Liver (tissue), 9 donors: ENCODE measurements around the gene PYM1. TPM values are rescaled to one million over a fixed set of nuclear protein-coding genes. Genes with fewer than 3 reads are reported as not detected.
A peak's percentile ranks its signal among the peaks of the same experiment; 100 is the strongest.

Experiments
- DNase-seq: peaks from one replicate; pipeline ENCODE4 v3.0.0-alpha.2; 2017; ENCODE audit warnings: low spot score
- H3K27ac ChIP-seq, 2 donors: one replicate each; pipeline ENCODE4 v1.7.0; 2013; ENCODE audit warnings: inconsistent platforms in 2 of 2, low read length in 2 of 2, control low read depth in 1 of 2, low read depth in 1 of 2, mild to moderate bottlenecking in 1 of 2
- H3K27me3 ChIP-seq, 4 donors: one replicate each; pipeline versions ENCODE4 v1.6.1 to v1.7.0; 2013; ENCODE audit warnings: low read length in 3 of 4, inconsistent platforms in 1 of 4, mild to moderate bottlenecking in 1 of 4, moderate library complexity in 1 of 4; ENCODE audit not compliant: control insufficient read depth in 4 of 4, insufficient read depth in 4 of 4
- H3K36me3 ChIP-seq, 4 donors: one replicate each; pipeline versions ENCODE4 v1.6.1 to v1.7.0; 2013; ENCODE audit warnings: low read length in 3 of 4, mild to moderate bottlenecking in 3 of 4, low read depth in 1 of 4, moderate library complexity in 1 of 4; ENCODE audit not compliant: control insufficient read depth in 4 of 4, insufficient read depth in 3 of 4
- H3K4me1 ChIP-seq, 4 donors: one replicate each; pipeline versions ENCODE4 v1.6.1 to v1.7.0; 2013; ENCODE audit warnings: low read length in 3 of 4, mild to moderate bottlenecking in 3 of 4, moderate library complexity in 1 of 4; ENCODE audit not compliant: control insufficient read depth in 4 of 4, insufficient read depth in 4 of 4
- H3K4me3 ChIP-seq, 3 donors: one replicate each; pipeline versions ENCODE4 v1.6.1 to v1.7.0; 2013; ENCODE audit warnings: low read length in 3 of 3, control low read depth in 1 of 3, low read depth in 1 of 3, mild to moderate bottlenecking in 1 of 3
- H3K9ac ChIP-seq, 2 donors: one replicate each; pipeline ENCODE4 v1.7.0; 2013; ENCODE audit warnings: low read length in 2 of 2, mild to moderate bottlenecking in 2 of 2, moderate library complexity in 2 of 2, control low read depth in 1 of 2, low read depth in 1 of 2
- H3K9me3 ChIP-seq, 4 donors: one replicate each; pipeline versions ENCODE4 v1.6.1 to v1.7.0; 2013; ENCODE audit warnings: low read length in 3 of 4; ENCODE audit not compliant: control insufficient read depth in 4 of 4
- EGR1 ChIP-seq, 2 donors: IDR thresholded peaks; 2 replicates each; pipeline ENCODE4 v1.6.1; 2016 to 2018; ENCODE audit warnings: antibody characterized with exemption in 2 of 2, low read depth in 2 of 2
- FOXA1 ChIP-seq: IDR thresholded peaks from 2 replicates; pipeline ENCODE4 v1.6.1; 2016; ENCODE audit warnings: antibody characterized with exemption
- FOXA2 ChIP-seq: IDR thresholded peaks from 2 replicates; pipeline ENCODE4 v1.6.1; 2016; ENCODE audit warnings: antibody characterized with exemption
- GABPA ChIP-seq, 2 donors: IDR thresholded peaks in 1 of 2; conservative IDR thresholded peaks in 1 of 2; 2 replicates each; pipeline ENCODE4 v1.6.1; 2016; ENCODE audit warnings: antibody characterized with exemption in 2 of 2, mild to moderate bottlenecking in 1 of 2, moderate library complexity in 1 of 2
- HNF4A ChIP-seq, 2 donors: conservative IDR thresholded peaks; 2 replicates each; pipeline ENCODE4 v1.6.1; 2016; ENCODE audit warnings: antibody characterized with exemption in 2 of 2, mild to moderate bottlenecking in 2 of 2
- HNF4G ChIP-seq: IDR thresholded peaks from 2 replicates; pipeline ENCODE4 v1.6.1; 2016; ENCODE audit warnings: antibody characterized with exemption
- JUND ChIP-seq, 2 donors: IDR thresholded peaks; 2 replicates each; pipeline ENCODE4 v1.6.1; 2016; ENCODE audit warnings: antibody characterized with exemption in 2 of 2
- NR2F2 ChIP-seq: IDR thresholded peaks from 2 replicates; pipeline ENCODE4 v1.6.1; 2016; ENCODE audit warnings: antibody characterized with exemption
- RAD21 ChIP-seq, 2 donors: IDR thresholded peaks; 2 replicates each; pipeline ENCODE4 v1.6.1; 2016; ENCODE audit warnings: antibody characterized with exemption in 2 of 2, mild to moderate bottlenecking in 2 of 2
- RXRA ChIP-seq, 2 donors: IDR thresholded peaks; 2 replicates each; pipeline ENCODE4 v1.6.1; 2017 to 2018; ENCODE audit warnings: antibody characterized with exemption in 2 of 2, mild to moderate bottlenecking in 1 of 2
- SP1 ChIP-seq: IDR thresholded peaks from 2 replicates; pipeline ENCODE4 v1.6.1; 2018; ENCODE audit warnings: antibody characterized with exemption, mild to moderate bottlenecking
- TAF1 ChIP-seq: conservative IDR thresholded peaks from 2 replicates; pipeline ENCODE4 v1.6.1; 2016; ENCODE audit warnings: antibody characterized with exemption, mild to moderate bottlenecking
- WGBS: extraction: QIAGEN DNeasy Blood & Tissue Kit; methylation state at CpG from one replicate; pipeline ENCODE4 v1.1.7; 2013; 5-methylcytosine and 5-hydroxymethylcytosine counted together
- polyA plus RNA-seq, 2 donors: library from polyadenylated mRNA; stranded (reverse) in 1 of 2; unstranded in 1 of 2; fragments of 200-250 nt in 1 of 2; fragments of >200 nt in 1 of 2; fragmentation: Nextera tagmentation in 1 of 2; extraction: Ambion mirVana in 1 of 2; gene quantifications; one replicate each; pipeline versions ENCODE4 v1.2.1 to v1.2.3, GENCODE V29; 2013 to 2015
- total RNA-seq, 2 donors: library from RNA; depleted of rRNA; stranded (reverse); fragments of >200 nt; gene quantifications; one replicate each; pipeline ENCODE4 v1.2.3, GENCODE V29; 2014
- TF ChIP-seq, protein P1 (sequence below): fragments of 150-350 bp; IDR thresholded peaks from 2 replicates; pipeline ENCODE4 v1.5.1; 2017; ENCODE audit warnings: improper control_type of control experiment, low read depth, low read length; ENCODE audit not compliant: missing input control
- TF ChIP-seq, protein P2 (sequence below): IDR thresholded peaks from 2 replicates; pipeline ENCODE4 v1.6.1; 2016; ENCODE audit warnings: antibody characterized with exemption
- TF ChIP-seq, protein P3 (sequence below): IDR thresholded peaks from 2 replicates; pipeline ENCODE4 v1.6.1; 2016; ENCODE audit warnings: antibody characterized with exemption
- TF ChIP-seq, protein P4 (sequence below): IDR thresholded peaks from 2 replicates; pipeline ENCODE4 v1.6.1; 2016; ENCODE audit warnings: antibody characterized with exemption
- TF ChIP-seq, protein P5 (sequence below): IDR thresholded peaks from 2 replicates; pipeline ENCODE4 v1.6.1; 2016; ENCODE audit warnings: antibody characterized with exemption, mild to moderate bottlenecking
- donor health status: healthy.
- donor health status: healthy.
- donor health status: healthy.
- donor health status: healthy.
- donor health status: healthy.

Gene PYM1
- total and polyA plus RNA-seq, 4 donors, result 16.7 to 29.4 (median 21.3) TPM

DNA sequence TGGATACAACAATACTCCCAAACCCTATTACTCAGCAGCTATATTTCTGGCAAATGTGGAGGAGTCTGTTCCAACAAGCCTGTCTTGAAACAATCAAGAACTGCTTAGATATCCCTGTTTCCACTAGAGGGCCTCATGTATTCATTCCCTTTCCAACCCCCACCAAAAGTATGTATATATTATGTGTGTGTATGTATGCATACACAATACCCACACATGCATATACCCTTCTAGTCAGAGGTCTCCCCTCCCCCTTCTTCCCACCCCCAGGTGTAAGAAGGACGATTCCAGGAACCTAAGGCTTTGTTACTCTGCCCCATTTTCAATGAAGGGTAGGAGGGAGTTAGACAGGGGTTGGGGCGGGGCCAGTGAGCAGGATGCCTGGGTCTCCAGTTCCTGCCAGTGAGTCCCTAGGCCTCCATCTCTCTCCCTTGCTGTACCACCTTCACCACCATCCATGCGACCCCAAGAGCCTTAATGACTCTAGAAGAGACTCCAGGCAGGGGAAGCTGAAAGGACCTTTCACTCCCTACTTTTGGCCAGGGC is 3.1 kb upstream of the PYM1 start, which contains the start of gene DGKA:
Gene DGKA (plus strand): TSS at position 392 of the 546 bp plus-strand sequence. CDS start 5,342 bp downstream, outside the sequence.
- H3K9ac ChIP-seq, result peak within 1 kb of the TSS; percentile 33 to 67
- peak; percentile 46 for DNase-seq
- H3K36me3 ChIP-seq, result no peaks in the 10 kb centered on the region
- peaks cover 7 to 28% (median 18%) of the 10 kb centered on the region in 4 donors for H3K4me1 ChIP-seq
- H3K27ac ChIP-seq, result peak within 1 kb of the TSS; percentile 6 to 71
- no peaks in the 10 kb centered on the region for H3K9me3 ChIP-seq
- 54% methylated on average over 3 of the region's 3 CpGs for WGBS
- TF ChIP-seq RAD21 (IDR thresholded peaks at IDR 0.05), result peak; percentile 41 to 63
- TF ChIP-seq, protein P1, sequence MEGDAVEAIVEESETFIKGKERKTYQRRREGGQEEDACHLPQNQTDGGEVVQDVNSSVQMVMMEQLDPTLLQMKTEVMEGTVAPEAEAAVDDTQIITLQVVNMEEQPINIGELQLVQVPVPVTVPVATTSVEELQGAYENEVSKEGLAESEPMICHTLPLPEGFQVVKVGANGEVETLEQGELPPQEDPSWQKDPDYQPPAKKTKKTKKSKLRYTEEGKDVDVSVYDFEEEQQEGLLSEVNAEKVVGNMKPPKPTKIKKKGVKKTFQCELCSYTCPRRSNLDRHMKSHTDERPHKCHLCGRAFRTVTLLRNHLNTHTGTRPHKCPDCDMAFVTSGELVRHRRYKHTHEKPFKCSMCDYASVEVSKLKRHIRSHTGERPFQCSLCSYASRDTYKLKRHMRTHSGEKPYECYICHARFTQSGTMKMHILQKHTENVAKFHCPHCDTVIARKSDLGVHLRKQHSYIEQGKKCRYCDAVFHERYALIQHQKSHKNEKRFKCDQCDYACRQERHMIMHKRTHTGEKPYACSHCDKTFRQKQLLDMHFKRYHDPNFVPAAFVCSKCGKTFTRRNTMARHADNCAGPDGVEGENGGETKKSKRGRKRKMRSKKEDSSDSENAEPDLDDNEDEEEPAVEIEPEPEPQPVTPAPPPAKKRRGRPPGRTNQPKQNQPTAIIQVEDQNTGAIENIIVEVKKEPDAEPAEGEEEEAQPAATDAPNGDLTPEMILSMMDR, result peak; percentile 30
- TF ChIP-seq, protein P2, sequence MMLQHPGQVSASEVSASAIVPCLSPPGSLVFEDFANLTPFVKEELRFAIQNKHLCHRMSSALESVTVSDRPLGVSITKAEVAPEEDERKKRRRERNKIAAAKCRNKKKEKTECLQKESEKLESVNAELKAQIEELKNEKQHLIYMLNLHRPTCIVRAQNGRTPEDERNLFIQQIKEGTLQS, result no peak
- TF ChIP-seq, protein P3, sequence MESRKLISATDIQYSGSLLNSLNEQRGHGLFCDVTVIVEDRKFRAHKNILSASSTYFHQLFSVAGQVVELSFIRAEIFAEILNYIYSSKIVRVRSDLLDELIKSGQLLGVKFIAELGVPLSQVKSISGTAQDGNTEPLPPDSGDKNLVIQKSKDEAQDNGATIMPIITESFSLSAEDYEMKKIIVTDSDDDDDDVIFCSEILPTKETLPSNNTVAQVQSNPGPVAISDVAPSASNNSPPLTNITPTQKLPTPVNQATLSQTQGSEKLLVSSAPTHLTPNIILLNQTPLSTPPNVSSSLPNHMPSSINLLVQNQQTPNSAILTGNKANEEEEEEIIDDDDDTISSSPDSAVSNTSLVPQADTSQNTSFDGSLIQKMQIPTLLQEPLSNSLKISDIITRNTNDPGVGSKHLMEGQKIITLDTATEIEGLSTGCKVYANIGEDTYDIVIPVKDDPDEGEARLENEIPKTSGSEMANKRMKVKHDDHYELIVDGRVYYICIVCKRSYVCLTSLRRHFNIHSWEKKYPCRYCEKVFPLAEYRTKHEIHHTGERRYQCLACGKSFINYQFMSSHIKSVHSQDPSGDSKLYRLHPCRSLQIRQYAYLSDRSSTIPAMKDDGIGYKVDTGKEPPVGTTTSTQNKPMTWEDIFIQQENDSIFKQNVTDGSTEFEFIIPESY, result no peak
- TF ChIP-seq, protein P4, sequence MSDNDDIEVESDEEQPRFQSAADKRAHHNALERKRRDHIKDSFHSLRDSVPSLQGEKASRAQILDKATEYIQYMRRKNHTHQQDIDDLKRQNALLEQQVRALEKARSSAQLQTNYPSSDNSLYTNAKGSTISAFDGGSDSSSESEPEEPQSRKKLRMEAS, result no peak
- H3K27me3 ChIP-seq, result no peaks in the 10 kb centered on the region
- peak within 1 kb of the TSS; percentile 36 to 68 (median 58) for H3K4me3 ChIP-seq

DNA sequence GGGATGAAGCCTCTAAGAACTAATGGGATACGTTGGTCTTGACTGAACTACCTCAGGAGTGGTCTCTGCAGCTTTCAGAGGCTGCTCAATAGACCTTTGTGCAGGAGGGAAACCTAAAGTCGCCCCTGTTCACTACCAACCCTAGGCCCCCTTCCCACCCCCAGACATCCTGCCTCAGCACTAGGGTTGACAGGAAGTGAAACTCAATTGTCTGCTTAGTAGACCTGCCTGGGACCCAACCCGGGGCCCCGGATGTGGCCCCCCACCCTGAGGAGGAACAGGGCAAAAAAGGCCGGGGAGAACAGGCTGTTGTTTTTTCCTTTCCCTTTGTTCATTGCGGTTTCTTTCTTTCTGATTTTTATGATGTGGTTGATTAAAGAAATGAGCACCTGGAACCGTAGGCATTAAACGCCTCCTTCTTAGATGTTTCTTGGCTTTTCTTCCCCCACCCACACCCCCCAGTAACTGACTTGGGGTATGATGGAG is 1.7 kb upstream of the PYM1 start:
- Histone ChIP-seq H3K9ac (peak overlapping the region in 1 of 2 donors; percentile 18), H3K27me3 (no peaks in the 10 kb centered on the region), H3K27ac (peak overlapping the region; percentile 23 to 37), H3K9me3 (no peaks in the 10 kb centered on the region), H3K4me1 (peaks cover 7 to 32% (median 26%) of the 10 kb centered on the region in 4 donors), H3K4me3 (no peak overlapping the region), H3K36me3 (peaks cover 0 to 1% (median 0%) of the 10 kb centered on the region in 4 donors)
- TF ChIP-seq FOXA2 (no peak), NR2F2 (no peak), JUND (IDR thresholded peaks at IDR 0.05) (no peak), HNF4A (conservative IDR thresholded peaks at IDR 0.05) (no peak), GABPA (IDR thresholded peaks at IDR 0.05 in 1 of 2, conservative IDR thresholded peaks at IDR 0.05 in 1 of 2) (no peak), HNF4G (no peak), TAF1 (no peak), FOXA1 (no peak), EGR1 (IDR thresholded peaks at IDR 0.05; ENCODE audit: low read depth in 2 of 2) (no peak), RAD21 (IDR thresholded peaks at IDR 0.05) (no peak), RXRA (IDR thresholded peaks at IDR 0.05) (no peak), SP1 (no peak)
- TF ChIP-seq, protein P5, sequence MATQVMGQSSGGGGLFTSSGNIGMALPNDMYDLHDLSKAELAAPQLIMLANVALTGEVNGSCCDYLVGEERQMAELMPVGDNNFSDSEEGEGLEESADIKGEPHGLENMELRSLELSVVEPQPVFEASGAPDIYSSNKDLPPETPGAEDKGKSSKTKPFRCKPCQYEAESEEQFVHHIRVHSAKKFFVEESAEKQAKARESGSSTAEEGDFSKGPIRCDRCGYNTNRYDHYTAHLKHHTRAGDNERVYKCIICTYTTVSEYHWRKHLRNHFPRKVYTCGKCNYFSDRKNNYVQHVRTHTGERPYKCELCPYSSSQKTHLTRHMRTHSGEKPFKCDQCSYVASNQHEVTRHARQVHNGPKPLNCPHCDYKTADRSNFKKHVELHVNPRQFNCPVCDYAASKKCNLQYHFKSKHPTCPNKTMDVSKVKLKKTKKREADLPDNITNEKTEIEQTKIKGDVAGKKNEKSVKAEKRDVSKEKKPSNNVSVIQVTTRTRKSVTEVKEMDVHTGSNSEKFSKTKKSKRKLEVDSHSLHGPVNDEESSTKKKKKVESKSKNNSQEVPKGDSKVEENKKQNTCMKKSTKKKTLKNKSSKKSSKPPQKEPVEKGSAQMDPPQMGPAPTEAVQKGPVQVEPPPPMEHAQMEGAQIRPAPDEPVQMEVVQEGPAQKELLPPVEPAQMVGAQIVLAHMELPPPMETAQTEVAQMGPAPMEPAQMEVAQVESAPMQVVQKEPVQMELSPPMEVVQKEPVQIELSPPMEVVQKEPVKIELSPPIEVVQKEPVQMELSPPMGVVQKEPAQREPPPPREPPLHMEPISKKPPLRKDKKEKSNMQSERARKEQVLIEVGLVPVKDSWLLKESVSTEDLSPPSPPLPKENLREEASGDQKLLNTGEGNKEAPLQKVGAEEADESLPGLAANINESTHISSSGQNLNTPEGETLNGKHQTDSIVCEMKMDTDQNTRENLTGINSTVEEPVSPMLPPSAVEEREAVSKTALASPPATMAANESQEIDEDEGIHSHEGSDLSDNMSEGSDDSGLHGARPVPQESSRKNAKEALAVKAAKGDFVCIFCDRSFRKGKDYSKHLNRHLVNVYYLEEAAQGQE, result no peak
- TF ChIP-seq, protein P4, result no peak
- 62% methylated on average over 8 of the region's 8 CpGs for WGBS
- no peak for DNase-seq
